ENCODE results near the gene NPC1.

NPC1 gene

GRCh38 chr18:23550898-23551297 lies 35.4 kb downstream of the NPC1 start:
- FAIRE-seq (no peak), DNase-seq (ENCODE audit: insufficient read length, low spot score) (no peak)

DNA sequence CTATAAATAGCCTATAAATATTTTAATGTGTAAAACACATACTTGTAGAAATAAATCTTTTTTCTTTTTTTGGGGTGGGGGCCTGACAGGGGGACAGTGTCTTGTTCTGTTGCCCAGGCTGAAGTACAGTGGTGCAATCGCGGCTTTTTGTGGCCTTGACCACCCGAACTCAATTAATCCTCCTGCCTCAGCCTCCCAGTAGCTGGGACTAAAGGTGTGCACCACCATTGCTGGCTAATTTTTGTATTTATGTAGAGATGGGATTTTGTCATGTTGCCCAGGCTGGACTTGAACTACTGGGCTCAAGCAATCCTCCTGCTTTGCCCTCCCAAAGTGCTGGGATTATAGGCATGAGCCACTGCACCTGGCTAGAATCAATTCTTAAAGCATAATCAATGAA lies 37.6 kb downstream of the NPC1 start:
- DNase-seq (ENCODE audit: insufficient read length, low spot score) (no peak), FAIRE-seq (no peak)

GRCh38 chr18:23548275-23548674 lies 38.0 kb downstream of the NPC1 start:
- DNase-seq (ENCODE audit: insufficient read length, low spot score), result no peak
- FAIRE-seq, result no peak

DNA sequence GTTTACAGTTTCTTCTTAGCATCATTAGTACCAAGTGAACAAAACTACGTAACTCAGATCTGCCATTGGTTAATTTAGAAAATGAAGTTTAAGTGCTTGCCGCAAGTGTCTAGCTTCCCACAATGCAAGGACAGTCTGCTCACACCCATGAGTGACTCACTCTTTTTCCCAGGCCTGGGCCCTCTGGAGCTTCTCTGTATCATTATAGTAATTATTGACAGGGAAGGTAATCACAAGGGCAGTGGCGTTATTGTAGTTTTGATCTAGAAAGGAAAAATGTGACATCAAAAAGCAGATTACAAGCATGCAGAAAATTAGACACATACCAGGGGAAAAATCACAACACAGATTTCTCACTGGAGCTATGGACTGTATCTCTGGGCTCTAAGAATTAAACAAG lies 38.5 kb downstream of the NPC1 start:
- no peak for FAIRE-seq
- DNase-seq (ENCODE audit: insufficient read length, low spot score), result no peak

GRCh38 chr18:23547306-23547705 lies 39.0 kb downstream of the NPC1 start:
- FAIRE-seq (no peak), DNase-seq (ENCODE audit: insufficient read length, low spot score) (no peak)

GRCh38 chr18:23545247-23545789 lies 41.0 kb downstream of the NPC1 start:
- no peak for DNase-seq (ENCODE audit: insufficient read length, low spot score)
- FAIRE-seq, result no peak

DNA sequence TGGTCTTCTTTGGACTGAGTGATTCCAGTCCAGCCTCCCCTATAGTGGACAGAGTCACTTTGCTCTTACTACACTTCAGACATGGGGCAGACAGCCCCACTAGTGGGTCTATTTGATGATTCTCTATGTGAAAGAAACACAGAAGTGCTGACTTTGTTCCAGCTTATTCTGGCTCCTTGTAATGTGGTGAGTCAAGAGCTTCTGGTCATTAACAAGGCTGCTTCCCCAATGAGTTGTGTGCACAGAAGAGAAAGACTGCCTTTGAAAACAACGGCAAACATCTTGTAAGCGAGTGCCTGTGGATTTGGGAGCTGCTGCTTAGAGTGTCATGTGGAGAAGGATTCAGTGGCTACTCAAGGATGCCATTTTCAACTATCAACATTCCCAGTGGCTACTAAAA lies 43.8 kb downstream of the NPC1 start:
- DNase-seq (ENCODE audit: insufficient read length, low spot score), result no peak
- no peak for FAIRE-seq

- FAIRE-seq (peak; percentile 26), DNase-seq (ENCODE audit: insufficient read length, low spot score) (no peak)
Observed at GRCh38 chr18:23541349-23542093, 44.8 kb downstream of the NPC1 start.

GRCh38 chr18:23540867-23541266 lies 45.4 kb downstream of the NPC1 start:
- peak; percentile 52 for DNase-seq (ENCODE audit: insufficient read length, low spot score)
- peak; percentile 88 for FAIRE-seq

DNA sequence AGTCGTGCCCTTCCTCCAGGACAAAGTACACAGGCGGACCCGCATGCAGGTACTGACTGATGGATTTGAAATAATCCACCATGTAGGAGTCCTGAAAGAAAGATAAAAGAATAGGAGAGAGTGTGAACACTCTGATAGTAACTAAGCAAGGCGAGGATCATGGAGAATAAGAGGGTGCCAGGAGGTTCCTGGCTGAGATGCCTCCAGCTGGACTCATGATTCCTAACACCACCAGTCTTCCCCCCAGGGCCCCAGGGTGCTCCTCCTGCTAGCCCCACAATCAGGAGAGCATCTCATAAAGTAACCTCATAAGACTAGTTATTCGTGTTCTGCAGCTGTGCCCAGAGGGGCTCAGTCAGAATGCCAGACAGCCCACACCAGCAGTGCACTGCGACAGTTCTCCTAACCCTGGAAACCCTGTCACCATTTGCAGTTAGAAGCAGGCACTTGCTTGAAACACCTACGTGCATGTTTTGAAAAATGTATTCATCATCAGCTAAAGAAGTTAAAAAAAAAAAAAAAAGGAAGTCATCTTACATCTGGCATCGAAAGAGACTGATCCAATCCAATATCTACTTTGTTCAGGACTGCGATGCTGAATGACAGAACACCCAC lies 46.3 kb downstream of the NPC1 start:
- DNase-seq (ENCODE audit: insufficient read length, low spot score), result no peak
- peak; percentile 31 for FAIRE-seq

GRCh38 chr18:23539296-23539695 lies 47.0 kb downstream of the NPC1 start:
- DNase-seq (ENCODE audit: insufficient read length, low spot score) (no peak), FAIRE-seq (peak; percentile 54)

DNA sequence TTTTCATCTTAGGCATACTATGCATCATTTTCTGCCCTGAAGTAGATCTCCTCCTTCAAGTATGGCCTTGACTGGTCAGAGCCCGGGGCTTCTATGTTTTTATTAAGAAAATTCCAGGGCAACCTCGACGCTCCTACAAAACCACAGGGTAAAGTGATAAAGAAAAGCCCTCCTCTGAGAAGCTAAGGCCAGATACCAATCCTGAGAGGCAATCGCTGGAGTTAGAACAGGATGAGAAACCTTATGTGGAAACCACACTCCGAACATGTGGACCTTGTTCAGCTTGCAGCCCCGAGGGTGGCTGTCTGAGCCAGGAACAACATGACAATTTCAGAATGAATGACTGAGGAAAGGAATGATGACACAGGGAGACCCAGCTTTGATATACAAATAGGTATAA lies 47.4 kb downstream of the NPC1 start:
- no peak for FAIRE-seq

DNA sequence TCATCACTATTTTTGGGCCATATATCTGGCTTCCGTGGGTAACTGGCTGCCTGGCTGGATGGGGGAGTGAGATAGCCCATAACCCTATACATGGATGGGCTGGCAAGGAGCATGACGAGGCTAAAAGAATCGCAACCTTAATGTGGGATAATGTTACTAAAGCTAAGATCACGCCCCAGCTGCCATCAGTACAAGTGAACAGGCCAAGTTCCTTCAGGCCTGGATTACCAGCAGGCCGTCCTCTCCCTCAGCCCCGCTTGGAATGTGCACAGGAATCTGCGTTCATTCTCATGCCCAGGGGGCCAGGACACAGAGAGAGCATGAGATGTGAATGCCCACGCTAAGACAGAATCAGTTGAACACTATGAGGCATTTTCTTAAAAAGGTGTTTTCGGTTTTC lies 48.3 kb downstream of the NPC1 start:
- DNase-seq (ENCODE audit: insufficient read length, low spot score), result no peak
- no peak for FAIRE-seq

More for the DNA sequence above, 47.4 kb downstream of the NPC1 start:
- no peak for DNase-seq (ENCODE audit: insufficient read length, low spot score)

- FAIRE-seq (no peak), DNase-seq (ENCODE audit: insufficient read length, low spot score) (no peak)
Observed at GRCh38 chr18:23537274-23537673, 49.0 kb downstream of the NPC1 start.

DNA sequence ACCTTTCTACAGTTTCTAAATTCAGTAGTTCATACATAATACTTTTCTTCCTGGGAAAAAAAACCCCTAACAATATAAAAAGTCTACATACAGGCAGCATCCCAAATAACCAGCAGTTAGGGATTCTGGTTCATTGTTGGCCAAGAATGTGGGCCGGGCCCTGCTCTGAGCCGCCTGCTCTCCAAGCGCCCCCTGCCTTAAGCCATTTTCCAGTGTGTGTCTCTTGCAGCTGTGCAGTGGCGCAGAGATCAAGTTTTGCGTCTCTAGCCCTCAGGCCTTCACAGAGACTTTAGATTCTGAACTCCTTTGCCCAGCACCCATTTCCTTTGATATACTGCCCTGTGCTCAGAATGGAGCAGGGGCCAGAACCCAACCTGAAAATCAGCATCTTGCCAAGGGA lies 50.1 kb downstream of the NPC1 start:
- FAIRE-seq (no peak), DNase-seq (ENCODE audit: insufficient read length, low spot score) (no peak)

DNA sequence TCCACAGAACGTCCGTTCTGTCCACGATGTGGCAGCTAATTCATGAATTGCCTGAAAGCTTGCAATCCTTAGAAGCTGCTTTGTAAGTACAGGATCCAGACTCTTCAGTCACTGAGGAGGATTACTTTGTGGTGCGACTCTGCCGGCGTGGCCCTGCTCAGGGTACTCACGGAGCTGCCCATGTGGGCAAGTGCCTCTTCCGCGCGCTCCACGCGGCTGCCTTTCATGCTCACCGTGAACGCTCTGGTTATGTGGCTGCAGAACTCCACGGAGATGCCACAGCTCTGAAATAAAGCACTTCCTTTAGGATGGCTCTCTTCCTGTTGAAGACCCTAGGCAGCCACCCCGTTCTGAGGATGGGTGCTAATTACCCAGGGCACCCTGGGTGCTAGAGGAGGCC lies 52.0 kb downstream of the NPC1 start:
- FAIRE-seq (no peak), DNase-seq (ENCODE audit: insufficient read length, low spot score) (no peak)

DNA sequence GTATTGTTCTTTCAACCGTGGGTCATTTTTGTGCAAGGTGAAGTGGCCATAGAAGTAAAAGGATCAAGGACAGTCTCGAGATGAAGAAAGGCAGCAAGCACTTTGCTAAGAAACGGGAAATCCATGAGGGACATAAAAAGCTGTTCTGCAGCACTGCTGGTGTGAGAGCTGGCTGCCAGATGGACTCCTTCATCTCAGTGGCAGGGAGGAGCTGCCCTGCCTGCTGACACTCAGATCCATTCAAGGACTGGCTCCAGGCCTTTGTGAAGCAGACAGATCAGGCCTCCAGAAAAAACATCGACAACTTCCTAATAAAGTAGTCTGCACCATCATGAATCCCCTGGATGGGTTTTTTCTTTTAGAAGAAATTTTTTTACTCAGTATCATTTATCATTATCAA lies 53.5 kb downstream of the NPC1 start:
- DNase-seq (ENCODE audit: insufficient read length, low spot score), result no peak
- FAIRE-seq, result no peak

- DNase-seq (ENCODE audit: insufficient read length, low spot score), result no peak
- no peak for FAIRE-seq
Observed at GRCh38 chr18:23531912-23532311, 54.4 kb downstream of the NPC1 start.

DNA sequence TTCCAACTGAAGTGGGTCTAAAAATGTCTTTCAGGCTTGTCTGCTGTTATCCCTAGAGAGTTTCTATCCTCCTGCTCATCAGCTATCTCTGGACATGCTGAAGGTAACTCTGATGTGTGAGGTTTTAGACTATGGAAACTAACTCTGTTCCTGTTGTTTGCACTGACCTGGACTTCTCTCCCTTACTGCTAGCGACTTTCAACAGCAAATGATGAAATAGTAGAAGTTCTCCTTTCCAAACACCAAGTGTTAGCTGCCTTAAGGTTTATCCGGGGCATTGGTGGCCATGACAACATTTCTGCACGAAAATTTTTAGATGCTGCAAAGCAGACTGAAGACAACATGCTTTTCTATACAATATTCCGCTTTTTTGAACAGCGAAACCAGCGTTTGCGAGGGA lies 56.1 kb downstream of the NPC1 start:
- FAIRE-seq (no peak), DNase-seq (ENCODE audit: insufficient read length, low spot score) (no peak)

DNA sequence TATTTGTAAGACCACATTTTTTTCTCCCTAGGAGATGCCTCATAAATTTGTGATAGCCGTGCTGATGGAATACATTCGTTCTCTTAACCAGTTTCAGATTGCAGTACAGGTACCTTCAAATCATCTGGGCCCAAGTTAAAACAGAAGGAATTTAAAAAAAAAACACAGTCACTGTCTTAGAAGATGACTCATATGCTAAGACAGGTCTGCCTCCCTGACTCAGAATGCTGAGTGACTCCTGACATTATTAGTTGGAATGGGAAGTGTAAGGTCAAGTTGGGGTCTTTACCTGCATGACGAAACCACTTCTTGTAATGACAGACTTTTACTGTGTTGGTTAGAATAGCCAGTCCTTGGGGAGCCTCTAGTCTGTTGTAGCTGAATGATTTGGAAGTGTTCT lies 56.7 kb downstream of the NPC1 start:
- no peak for DNase-seq (ENCODE audit: insufficient read length, low spot score)
- FAIRE-seq, result no peak

DNA sequence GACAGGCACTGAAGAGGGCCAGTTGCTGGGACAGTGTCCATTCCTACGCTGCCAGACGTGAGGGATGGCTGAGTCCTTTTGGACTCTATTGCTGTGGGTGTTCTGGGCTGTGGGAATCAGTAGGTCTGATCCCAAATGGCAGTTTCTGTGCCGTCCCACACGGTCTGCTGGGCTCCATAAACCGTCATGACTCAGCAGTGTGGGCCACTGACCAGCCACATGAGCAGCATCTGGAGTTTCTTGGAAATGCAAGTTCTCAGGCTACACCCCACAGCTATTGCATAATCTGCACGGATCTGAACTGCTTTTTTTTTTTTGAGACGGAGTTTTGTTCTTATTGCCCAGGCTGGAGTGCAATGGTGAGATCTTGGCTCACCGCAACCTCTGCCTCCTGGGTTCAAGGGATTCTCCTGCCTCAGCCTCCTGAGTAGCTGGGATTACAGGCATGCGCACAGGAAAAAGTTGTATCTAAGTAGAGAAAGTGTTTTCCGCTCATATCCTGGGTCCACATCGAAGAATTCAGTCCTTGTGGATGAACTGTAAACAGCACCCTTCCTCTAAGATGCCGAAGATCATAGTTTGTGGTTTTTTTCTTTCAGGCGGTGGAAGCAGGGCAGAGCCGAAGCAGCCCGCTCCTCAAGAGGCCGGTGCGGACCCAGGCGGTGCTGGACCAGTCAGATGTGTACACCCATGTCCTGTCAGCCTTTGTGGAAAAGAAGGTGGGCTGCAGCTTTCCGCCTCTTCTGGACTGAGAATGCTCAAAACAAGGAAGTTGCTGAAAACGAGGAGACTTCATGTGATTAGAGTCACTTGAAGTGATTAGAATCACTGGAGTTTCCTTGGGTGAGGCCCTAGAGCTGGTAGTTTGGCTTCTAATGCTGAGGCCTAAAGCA lies 57.5 kb downstream of the NPC1 start:
- FAIRE-seq, result no peak

More for the DNA sequence above, 57.5 kb downstream of the NPC1 start:
- no peak for DNase-seq (ENCODE audit: insufficient read length, low spot score)

All from GM19239 (cell line).